SK-N-SH (cell line): Measurements from ENCODE around the gene KCNE1.
"Not testable (repeated sequence)": the region's sequence is repeated elsewhere in the genome, so short reads cannot be mapped to it uniquely, and the experiment has no call there.

Source experiments
- CHD2 ChIP-seq: fragments of 150-350 bp; IDR thresholded peaks from 2 replicates; pipeline ENCODE4 v1.6.1; 2018; ENCODE audit warnings: low read length; ENCODE audit not compliant: partially characterized antibody
- EP300 ChIP-seq, 2 experiments: IDR thresholded peaks; 2 replicates each; pipeline versions ENCODE4 v1.4.0 to v1.6.1; 2012; ENCODE audit warnings: borderline replicate concordance in 1 of 2, low read depth in 1 of 2, low read length in 1 of 2
- EZH2phosphoT487 ChIP-seq: fragments of 200-600 bp; sonication (generic); IDR thresholded peaks from 2 replicates; pipeline ENCODE4 v1.6.1; 2017; ENCODE audit warnings: low read depth, mixed run types, mild to moderate bottlenecking, antibody characterized with exemption, moderate library complexity, borderline replicate concordance
- GABPA ChIP-seq: IDR thresholded peaks from 2 replicates; pipeline ENCODE4 v1.4.0; 2012; ENCODE audit warnings: low read depth, mild to moderate bottlenecking
- RCOR1 ChIP-seq: fragments of 150-350 bp; IDR thresholded peaks from 2 replicates; pipeline ENCODE4 v1.6.1; 2017; ENCODE audit warnings: antibody characterized with exemption, low read length
- RFX5 ChIP-seq: IDR thresholded peaks from 2 replicates; pipeline ENCODE4 v1.6.1; 2012; ENCODE audit warnings: mild to moderate bottlenecking, improper control_type of control experiment, low read length
- TAF1 ChIP-seq: IDR thresholded peaks from 2 replicates; pipeline ENCODE4 v1.6.1; 2012; ENCODE audit warnings: low read depth, mild to moderate bottlenecking, low read length, moderate library complexity, borderline replicate concordance
- TF ChIP-seq, protein P1 (sequence below): fragments of 200-600 bp; sonication (generic); IDR thresholded peaks from 2 replicates; pipeline ENCODE4 v1.6.1; 2017; ENCODE audit warnings: antibody characterized with exemption, mild to moderate bottlenecking, moderate library complexity
- TF ChIP-seq, protein P2 (sequence below): IDR thresholded peaks from 2 replicates; pipeline ENCODE4 v1.4.0; 2012; ENCODE audit warnings: low read depth
- TF ChIP-seq, protein P3 (sequence below): IDR thresholded peaks from 2 replicates; pipeline ENCODE4 v1.4.0; 2012; ENCODE audit warnings: low read depth, borderline replicate concordance

- TF ChIP-seq, protein P1, sequence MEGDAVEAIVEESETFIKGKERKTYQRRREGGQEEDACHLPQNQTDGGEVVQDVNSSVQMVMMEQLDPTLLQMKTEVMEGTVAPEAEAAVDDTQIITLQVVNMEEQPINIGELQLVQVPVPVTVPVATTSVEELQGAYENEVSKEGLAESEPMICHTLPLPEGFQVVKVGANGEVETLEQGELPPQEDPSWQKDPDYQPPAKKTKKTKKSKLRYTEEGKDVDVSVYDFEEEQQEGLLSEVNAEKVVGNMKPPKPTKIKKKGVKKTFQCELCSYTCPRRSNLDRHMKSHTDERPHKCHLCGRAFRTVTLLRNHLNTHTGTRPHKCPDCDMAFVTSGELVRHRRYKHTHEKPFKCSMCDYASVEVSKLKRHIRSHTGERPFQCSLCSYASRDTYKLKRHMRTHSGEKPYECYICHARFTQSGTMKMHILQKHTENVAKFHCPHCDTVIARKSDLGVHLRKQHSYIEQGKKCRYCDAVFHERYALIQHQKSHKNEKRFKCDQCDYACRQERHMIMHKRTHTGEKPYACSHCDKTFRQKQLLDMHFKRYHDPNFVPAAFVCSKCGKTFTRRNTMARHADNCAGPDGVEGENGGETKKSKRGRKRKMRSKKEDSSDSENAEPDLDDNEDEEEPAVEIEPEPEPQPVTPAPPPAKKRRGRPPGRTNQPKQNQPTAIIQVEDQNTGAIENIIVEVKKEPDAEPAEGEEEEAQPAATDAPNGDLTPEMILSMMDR, result not testable (repeated sequence)
- TF ChIP-seq RCOR1; RFX5; EP300 (IDR thresholded peaks at IDR 0.05; ENCODE audit: borderline replicate concordance in 1 of 2, low read depth in 1 of 2, low read length in 1 of 2); CHD2; TAF1; EZH2phosphoT487; GABPA: not testable (repeated sequence)
- TF ChIP-seq, protein P2, sequence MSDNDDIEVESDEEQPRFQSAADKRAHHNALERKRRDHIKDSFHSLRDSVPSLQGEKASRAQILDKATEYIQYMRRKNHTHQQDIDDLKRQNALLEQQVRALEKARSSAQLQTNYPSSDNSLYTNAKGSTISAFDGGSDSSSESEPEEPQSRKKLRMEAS, result not testable (repeated sequence)
- TF ChIP-seq, protein P3, sequence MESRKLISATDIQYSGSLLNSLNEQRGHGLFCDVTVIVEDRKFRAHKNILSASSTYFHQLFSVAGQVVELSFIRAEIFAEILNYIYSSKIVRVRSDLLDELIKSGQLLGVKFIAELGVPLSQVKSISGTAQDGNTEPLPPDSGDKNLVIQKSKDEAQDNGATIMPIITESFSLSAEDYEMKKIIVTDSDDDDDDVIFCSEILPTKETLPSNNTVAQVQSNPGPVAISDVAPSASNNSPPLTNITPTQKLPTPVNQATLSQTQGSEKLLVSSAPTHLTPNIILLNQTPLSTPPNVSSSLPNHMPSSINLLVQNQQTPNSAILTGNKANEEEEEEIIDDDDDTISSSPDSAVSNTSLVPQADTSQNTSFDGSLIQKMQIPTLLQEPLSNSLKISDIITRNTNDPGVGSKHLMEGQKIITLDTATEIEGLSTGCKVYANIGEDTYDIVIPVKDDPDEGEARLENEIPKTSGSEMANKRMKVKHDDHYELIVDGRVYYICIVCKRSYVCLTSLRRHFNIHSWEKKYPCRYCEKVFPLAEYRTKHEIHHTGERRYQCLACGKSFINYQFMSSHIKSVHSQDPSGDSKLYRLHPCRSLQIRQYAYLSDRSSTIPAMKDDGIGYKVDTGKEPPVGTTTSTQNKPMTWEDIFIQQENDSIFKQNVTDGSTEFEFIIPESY, result not testable (repeated sequence)
Measured at GRCh38 chr21:34427339-34427738, 84.7 kb downstream of the KCNE1 start.
